ENCODE measurements around the gene POLR2J.
"Not testable (repeated sequence)": the region's sequence is repeated elsewhere in the genome, so short reads cannot be mapped to it uniquely, and the experiment has no call there.

GRCh38 chr7:102484317-102484716 lies 5.6 kb upstream of the POLR2J start:
- not testable (repeated sequence) for TF ChIP-seq CTCF (conservative IDR thresholded peaks at IDR 0.05; ENCODE audit: low read depth in 2 of 2); EZH2 (IDR thresholded peaks at IDR 0.05; ENCODE audit: low read depth, unreplicated experiment); NANOG (IDR thresholded peaks at IDR 0.05; ENCODE audit: borderline replicate concordance); CREB1 (CRISPR knock-in tag; IDR thresholded peaks at IDR 0.05; ENCODE audit: low read depth); JUNB (IDR thresholded peaks at IDR 0.05; ENCODE audit: unreplicated experiment); POLR2AphosphoS5 (IDR thresholded peaks at IDR 0.05; ENCODE audit: low read depth); REST (IDR thresholded peaks at IDR 0.05; ENCODE audit: unreplicated experiment); EZH2phosphoT487 (IDR thresholded peaks at IDR 0.05; ENCODE audit: unreplicated experiment); ZNF114 (CRISPR knock-in tag; IDR thresholded peaks at IDR 0.05); ZNF462 (CRISPR knock-in tag; IDR thresholded peaks at IDR 0.05); ETS1 (IDR thresholded peaks at IDR 0.05); STAT1 (IDR thresholded peaks at IDR 0.05; ENCODE audit: unreplicated experiment)
